SK-N-MC (cell line): ENCODE data around the gene SSTR4.

Source experiments
- DNase-seq: peaks from one replicate; pipeline ENCODE4 v3.0.0-alpha.2; 2011; ENCODE audit warnings: low read depth, low spot score
- H3K27ac ChIP-seq: fragments of 200-600 bp; sonication (generic); 2 replicates; pipeline ENCODE4 v1.5.1; 2016; ENCODE audit warnings: mixed run types
- H3K36me3 ChIP-seq: fragments of 200-600 bp; sonication (generic); 2 replicates; pipeline ENCODE4 v1.6.1; 2017; ENCODE audit warnings: antibody characterized with exemption, low read length, mixed read lengths; ENCODE audit not compliant: insufficient read depth
- H3K4me3 ChIP-seq: fragments of 200-600 bp; sonication (generic); 2 replicates; pipeline ENCODE4 v1.5.1; 2016
- H3K9ac ChIP-seq: fragments of 200-600 bp; sonication (generic); 2 replicates; pipeline ENCODE4 v1.8.0; 2017; ENCODE audit warnings: mixed run types, mixed read lengths; ENCODE audit not compliant: insufficient read length
- H3K9me3 ChIP-seq: fragments of 200-600 bp; sonication (generic); 2 replicates; pipeline ENCODE4 v1.6.1; 2017; ENCODE audit warnings: low read depth, mild to moderate bottlenecking, antibody characterized with exemption, low read length, moderate library complexity, mixed read lengths
- EZH2 ChIP-seq: fragments of 200-600 bp; sonication (generic); IDR thresholded peaks from one replicate; pipeline ENCODE4 v1.6.1; 2017; ENCODE audit warnings: antibody characterized with exemption
- FOXP2 ChIP-seq: optimal IDR thresholded peaks from 2 replicates; pipeline ENCODE3; 2011; ENCODE audit warnings: mild to moderate bottlenecking, moderate library complexity; ENCODE audit not compliant: insufficient read depth; ENCODE audit errors: extremely low read length, control extremely low read depth
- POLR2AphosphoS5 ChIP-seq: IDR thresholded peaks from 2 replicates; pipeline ENCODE4 v1.6.1; 2012; ENCODE audit warnings: mild to moderate bottlenecking, low read depth, low read length, borderline replicate concordance

SSTR4 gene

GRCh38 chr20:23042270-23042669, 7.2 kb downstream of the SSTR4 start:
- Histone ChIP-seq H3K4me3 (no peak overlapping the region), H3K36me3 (no peaks in the 10 kb centered on the region), H3K27ac (no peak overlapping the region), H3K9me3 (no peaks in the 10 kb centered on the region), H3K9ac (no peak overlapping the region)
- no peak for DNase-seq
- no peak for TF ChIP-seq POLR2AphosphoS5
- no peak for TF ChIP-seq FOXP2
- no peak for TF ChIP-seq EZH2

- DNase-seq = no peak
- H3K27ac ChIP-seq = no peak overlapping the region
- H3K9me3 ChIP-seq = no peaks in the 10 kb centered on the region
- H3K4me3 ChIP-seq = no peak overlapping the region
- no peaks in the 10 kb centered on the region for H3K36me3 ChIP-seq
- TF ChIP-seq POLR2AphosphoS5 (no peak), EZH2 (no peak), FOXP2 (no peak)
- H3K9ac ChIP-seq = no peak overlapping the region
Observed at GRCh38 chr20:23043376-23043775, 8.3 kb downstream of the SSTR4 start.

GRCh38 chr20:23046431-23046830, 11.3 kb downstream of the SSTR4 start:
- no peak for DNase-seq
- no peak overlapping the region for H3K27ac ChIP-seq
- H3K9ac ChIP-seq = no peak overlapping the region
- TF ChIP-seq FOXP2 (no peak), POLR2AphosphoS5 (no peak), EZH2 (no peak)
- no peak overlapping the region for H3K4me3 ChIP-seq
- no peaks in the 10 kb centered on the region for H3K9me3 ChIP-seq
- no peaks in the 10 kb centered on the region for H3K36me3 ChIP-seq

- Histone ChIP-seq H3K9me3 (no peaks in the 10 kb centered on the region), H3K27ac (no peak overlapping the region), H3K9ac (no peak overlapping the region), H3K4me3 (no peak overlapping the region), H3K36me3 (no peaks in the 10 kb centered on the region)
- no peak for TF ChIP-seq FOXP2
- TF ChIP-seq POLR2AphosphoS5 = no peak
- no peak for TF ChIP-seq EZH2
- DNase-seq = no peak
Observed at GRCh38 chr20:23047001-23047737, 12.1 kb downstream of the SSTR4 start.

- Histone ChIP-seq H3K27ac (no peak overlapping the region), H3K9ac (no peak overlapping the region), H3K9me3 (no peaks in the 10 kb centered on the region), H3K36me3 (no peaks in the 10 kb centered on the region), H3K4me3 (no peak overlapping the region)
- no peak for DNase-seq
- peak; percentile 25 for TF ChIP-seq EZH2
- no peak for TF ChIP-seq POLR2AphosphoS5
Observed at GRCh38 chr20:23047738-23048214, 12.7 kb downstream of the SSTR4 start.

- TF ChIP-seq EZH2 (peak; percentile 16), POLR2AphosphoS5 (no peak), FOXP2 (no peak)
- H3K27ac ChIP-seq = no peak overlapping the region
- H3K4me3 ChIP-seq = no peak overlapping the region
- no peaks in the 10 kb centered on the region for H3K36me3 ChIP-seq
- no peak overlapping the region for H3K9ac ChIP-seq
- no peak for DNase-seq
- H3K9me3 ChIP-seq = no peaks in the 10 kb centered on the region
Observed at GRCh38 chr20:23048283-23049200, 13.4 kb downstream of the SSTR4 start.

- no peak for DNase-seq
- TF ChIP-seq EZH2 (no peak), FOXP2 (no peak), POLR2AphosphoS5 (no peak)
- H3K4me3 ChIP-seq = no peak within 1 kb of the TSS
- no peaks in the 10 kb centered on the region for H3K36me3 ChIP-seq
- no peak within 1 kb of the TSS for H3K9ac ChIP-seq
- no peak within 1 kb of the TSS for H3K27ac ChIP-seq
- no peaks in the 10 kb centered on the region for H3K9me3 ChIP-seq
Observed at GRCh38 chr20:23049201-23050075, 14.3 kb downstream of the SSTR4 start, which contains the start of gene THBD. Gene THBD, minus strand, starts transcription at chr20:23049672. Its CDS starts 168 bp downstream, at chr20:23049504.
